ENCODE measurements around the gene TM9SF2.

- TF ChIP-seq CTCF (IDR thresholded peaks at IDR 0.05) (no peak), POLR2A (IDR thresholded peaks at IDR 0.05) (no peak)
Measured at GRCh38 chr13:99471221-99472121, 29.8 kb upstream of the TM9SF2 start.
